HepG2 (cell line): ENCODE results near the gene SURF2. TPM values are rescaled to one million over a fixed set of nuclear protein-coding genes. Genes with fewer than 3 reads are reported as not detected.

Experiments
- ATAD3A ChIP-seq: sonication (generic); formaldehyde crosslinking; IDR thresholded peaks from 2 replicates; pipeline ENCODE4 v1.4.0; 2020; ENCODE audit warnings: missing genetic modification reagents
- CCAR2 ChIP-seq: fragments of 200-400 bp; formaldehyde crosslinking; optimal IDR thresholded peaks from 2 replicates; pipeline ENCODE3; 2018; ENCODE audit warnings: low read depth, mild to moderate bottlenecking, low read length, moderate library complexity
- CREBL2 ChIP-seq: sonication (generic); formaldehyde crosslinking; IDR thresholded peaks from 2 replicates; pipeline ENCODE4 v1.8.1; 2023; ENCODE audit warnings: missing genetic modification reagents, mild to moderate bottlenecking, borderline replicate concordance
- EED ChIP-seq: sonication (generic); formaldehyde crosslinking; IDR thresholded peaks from 2 replicates; pipeline ENCODE4 v1.5.0; 2020; ENCODE audit warnings: mild to moderate bottlenecking, missing genetic modification reagents
- FOXA3 ChIP-seq: IDR thresholded peaks from 2 replicates; pipeline ENCODE4 v1.6.1; 2016; ENCODE audit warnings: missing genetic modification reagents, missing compliant biosample characterization
- FOXP1 ChIP-seq, 2 experiments: fragments of 450-650 bp in 1 of 2; IDR thresholded peaks; 2 replicates each; pipeline ENCODE4 v1.6.1; 2017 to 2018; ENCODE audit warnings: antibody characterized with exemption in 1 of 2
- FOXP4 ChIP-seq: sonication (generic); formaldehyde crosslinking; IDR thresholded peaks from 2 replicates; pipeline ENCODE4 v1.4.0; 2020; ENCODE audit warnings: missing genetic modification reagents
- HNF1B ChIP-seq: sonication (generic); formaldehyde crosslinking; IDR thresholded peaks from 2 replicates; pipeline ENCODE4 v1.5.1; 2020; ENCODE audit warnings: mild to moderate bottlenecking, moderate library complexity, missing genetic modification reagents
- KAT2B ChIP-seq: fragments of 150-350 bp; IDR thresholded peaks from 2 replicates; pipeline ENCODE4 v1.6.1; 2014; ENCODE audit warnings: low read depth, low read length, borderline replicate concordance
- MAFF ChIP-seq: IDR thresholded peaks from 2 replicates; pipeline ENCODE4 v1.6.1; 2011; ENCODE audit warnings: low read depth, low read length, improper control_type of control experiment
- MXD3 ChIP-seq: IDR thresholded peaks from 2 replicates; pipeline ENCODE4 v1.6.1; 2016; ENCODE audit warnings: mild to moderate bottlenecking, missing biosample characterization, missing genetic modification reagents
- RFXANK ChIP-seq: IDR thresholded peaks from 2 replicates; pipeline ENCODE4 v1.6.1; 2016
- THAP9 ChIP-seq: sonication (generic); formaldehyde crosslinking; IDR thresholded peaks from 2 replicates; pipeline ENCODE4; 2020; ENCODE audit warnings: missing genetic modification reagents, mild to moderate bottlenecking, borderline replicate concordance
- ZBTB43 ChIP-seq: sonication (generic); formaldehyde crosslinking; conservative IDR thresholded peaks from 2 replicates; pipeline ENCODE4 v1.4.0; 2020; ENCODE audit warnings: missing genetic modification reagents
- ZKSCAN5 ChIP-seq: sonication (generic); formaldehyde crosslinking; IDR thresholded peaks from 2 replicates; pipeline ENCODE4 v1.5.1; 2020; ENCODE audit warnings: mild to moderate bottlenecking, missing genetic modification reagents
- ZNF33B ChIP-seq: sonication (generic); formaldehyde crosslinking; IDR thresholded peaks from 2 replicates; pipeline ENCODE4 v1.5.1; 2020; ENCODE audit warnings: mild to moderate bottlenecking, missing genetic modification reagents
- ZNF644 ChIP-seq: IDR thresholded peaks from 2 replicates; pipeline ENCODE4 v1.6.1; 2016; ENCODE audit warnings: low read depth
- ZNF691 ChIP-seq: sonication (generic); formaldehyde crosslinking; IDR thresholded peaks from 2 replicates; pipeline ENCODE4 v1.4.0; 2020; ENCODE audit warnings: missing genetic modification reagents, low read depth, mild to moderate bottlenecking, borderline replicate concordance
- ZNF83 ChIP-seq: sonication (generic); formaldehyde crosslinking; IDR thresholded peaks from 2 replicates; pipeline ENCODE4 v1.4.0; 2020; ENCODE audit warnings: missing genetic modification reagents, mild to moderate bottlenecking, borderline replicate concordance
- ZSCAN25 ChIP-seq: sonication (generic); formaldehyde crosslinking; IDR thresholded peaks from 2 replicates; pipeline ENCODE4 v1.8.0; 2022; ENCODE audit warnings: mild to moderate bottlenecking, missing genetic modification reagents
- polyA plus RNA-seq, 8 experiments: library from polyadenylated mRNA; depleted of rRNA in 3 of 8; stranded (reverse) in 7 of 8; unstranded in 1 of 8; fragments of >200 nt; fragmentation: Illumina TruSeq in 4 of 8; extraction: Trizol in 4 of 8; gene quantifications; 2 replicates each; pipeline versions ENCODE4 v1.2.1 to v1.2.3, GENCODE V29; 2011 to 2016; ENCODE audit warnings: low read depth in 4 of 8, missing spikeins in 1 of 8, mixed read lengths in 1 of 8; ENCODE audit not compliant: insufficient read depth in 1 of 8
- total RNA-seq, 5 experiments: library from RNA; depleted of rRNA; stranded (reverse); fragments of >200 nt; fragmentation: Illumina TruSeq; extraction: Trizol; gene quantifications; 2 replicates each; pipeline ENCODE4 v1.2.3, GENCODE V29; 2016; ENCODE audit warnings: low read depth in 1 of 5

Gene SURF2
- total and polyA plus RNA-seq, 2 of the 13 experiments (the other 11 are each of a cell fraction or from before 2014, with no cell fraction given): 6.3 to 13.6 TPM

GRCh38 chr9:133386338-133386737 is 30.0 kb downstream of the SURF2 start (continued):
- TF ChIP-seq ZNF33B (CRISPR knock-in tag) (no peak), MXD3 (CRISPR knock-in tag) (no peak), ZSCAN25 (CRISPR knock-in tag) (peak; percentile 42; the same call in 1 of the 2 replicates), CREBL2 (CRISPR knock-in tag) (no peak), ZBTB43 (CRISPR knock-in tag) (0 out of 2 replicates have a peak, but pooled peaks have one; percentile 46), ZNF644 (CRISPR knock-in tag) (no peak), FOXP1 (IDR thresholded peaks at IDR 0.05) (no peak), FOXP1 (CRISPR knock-in tag; IDR thresholded peaks at IDR 0.05) (peak; percentile 26; the same call in 1 of the 2 replicates), CCAR2 (no peak), ATAD3A (CRISPR knock-in tag) (no peak), MAFF (no peak), ZKSCAN5 (CRISPR knock-in tag) (no peak), ZNF691 (CRISPR knock-in tag) (peak; percentile 41; the same call in 1 of the 2 replicates), HNF1B (CRISPR knock-in tag) (peak; percentile 75), RFXANK (no peak), THAP9 (CRISPR knock-in tag) (no peak), FOXA3 (CRISPR knock-in tag) (peak; percentile 61), ZNF83 (CRISPR knock-in tag) (no peak), EED (CRISPR knock-in tag) (0 out of 2 replicates have a peak, but pooled peaks have one; percentile 38), KAT2B (no peak), FOXP4 (CRISPR knock-in tag) (0 out of 2 replicates have a peak, but pooled peaks have one; percentile 54)
